HG03108 (cell line): ENCODE measurements around the gene GPR34.
"Not testable (repeated sequence)": the region's sequence is repeated elsewhere in the genome, so short reads cannot be mapped to it uniquely, and the experiment has no call there.

Experiments used
- ATAC-seq: cut with Tn5 transposase; IDR thresholded peaks from one replicate; pipeline ENCODE4 v1.9.1; 2021; ENCODE audit warnings: moderate library complexity; ENCODE audit not compliant: unreplicated experiment

Gene GPR34

GRCh38 chrX:41692162-41692749, 3.5 kb downstream of the GPR34 start:
- ATAC-seq, result no peak

- ATAC-seq, result no peak
Observed at GRCh38 chrX:41693024-41693423, 4.3 kb downstream of the GPR34 start.

- no peak for ATAC-seq
Observed at GRCh38 chrX:41695426-41695825, 6.7 kb downstream of the GPR34 start.

GRCh38 chrX:41703574-41704029, 14.8 kb downstream of the GPR34 start:
- no peak for ATAC-seq

- ATAC-seq, result no peak
Observed at GRCh38 chrX:41705042-41705441, 16.3 kb downstream of the GPR34 start.

- ATAC-seq, result peak; percentile 84
Observed at GRCh38 chrX:41705680-41706374, 17.1 kb downstream of the GPR34 start.

GRCh38 chrX:41707218-41707617, 18.4 kb downstream of the GPR34 start:
- no peak for ATAC-seq

GRCh38 chrX:41708486-41708885, 19.7 kb downstream of the GPR34 start:
- ATAC-seq, result no peak

GRCh38 chrX:41711021-41711667, 22.4 kb downstream of the GPR34 start:
- no peak for ATAC-seq

- ATAC-seq, result no peak
Observed at GRCh38 chrX:41716222-41716621, 27.4 kb downstream of the GPR34 start.

GRCh38 chrX:41716767-41717473, 28.1 kb downstream of the GPR34 start:
- no peak for ATAC-seq

- no peak for ATAC-seq
Observed at GRCh38 chrX:41718481-41719235, 29.9 kb downstream of the GPR34 start.

- not testable (repeated sequence) for ATAC-seq
Observed at GRCh38 chrX:41719610-41720009, 30.8 kb downstream of the GPR34 start.

GRCh38 chrX:41720125-41720779, 31.5 kb downstream of the GPR34 start:
- peak; percentile 78 for ATAC-seq

- no peak for ATAC-seq
Observed at GRCh38 chrX:41721590-41721989, 32.8 kb downstream of the GPR34 start.

GRCh38 chrX:41722214-41722613, 33.4 kb downstream of the GPR34 start:
- no peak for ATAC-seq

- ATAC-seq, result no peak
Observed at GRCh38 chrX:41722816-41723618, 34.2 kb downstream of the GPR34 start.

- no peak for ATAC-seq
Observed at GRCh38 chrX:41723826-41724225, 35.1 kb downstream of the GPR34 start, which contains the start of gene GPR82. GPR82 (plus strand) TSS chrX:41724181; CDS start chrX:41727027, 2,846 bp downstream.

- ATAC-seq, result no peak
Observed at GRCh38 chrX:41728125-41728524, 39.4 kb downstream of the GPR34 start.
